Measurements from ENCODE around the gene C12orf76.

GRCh38 chr12:110001596-110001995, 46.7 kb downstream of the C12orf76 start:
- TF ChIP-seq CTCF (IDR thresholded peaks at IDR 0.05; ENCODE audit: poor library complexity) (no peak), EZH2phosphoT487 (IDR thresholded peaks at IDR 0.05; ENCODE audit: low read depth, severe bottlenecking, unreplicated experiment) (no peak)

All from hepatocyte (in vitro differentiated cells).